ENCODE results near the gene GOLGA6L7.
A peak's percentile ranks its signal among the peaks of the same experiment; 100 is the strongest.

The GOLGA6L7 gene

DNA sequence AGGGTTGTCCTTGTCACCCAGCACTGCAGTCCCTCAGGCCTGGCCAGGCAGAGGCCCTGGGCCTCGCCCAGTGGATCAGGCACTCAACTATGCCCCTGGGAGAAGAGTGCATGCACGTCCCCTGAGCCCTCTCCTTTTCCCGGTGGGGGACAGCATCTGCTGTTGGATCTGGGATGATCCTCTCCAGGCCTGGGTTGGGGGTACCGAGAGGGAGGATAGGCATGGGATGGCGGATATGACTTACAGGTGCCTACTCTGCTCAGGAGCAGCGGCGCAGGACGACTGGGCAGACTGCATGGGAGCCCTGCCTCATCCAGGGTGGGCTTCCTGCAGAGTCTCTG is 28.4 kb upstream of the GOLGA6L7 start:
- ATAC-seq (ENCODE audit: low read depth) = no peak
- no peak overlapping the region for H3K4me3 ChIP-seq (ENCODE audit: severe bottlenecking)
- H3K36me3 ChIP-seq (ENCODE audit: low read depth) = no peaks in the 10 kb centered on the region
- peak; percentile 46 for DNase-seq (ENCODE audit: low spot score)
- no peaks in the 10 kb centered on the region for H3K9me3 ChIP-seq (ENCODE audit: severe bottlenecking)
- TF ChIP-seq, protein P1, sequence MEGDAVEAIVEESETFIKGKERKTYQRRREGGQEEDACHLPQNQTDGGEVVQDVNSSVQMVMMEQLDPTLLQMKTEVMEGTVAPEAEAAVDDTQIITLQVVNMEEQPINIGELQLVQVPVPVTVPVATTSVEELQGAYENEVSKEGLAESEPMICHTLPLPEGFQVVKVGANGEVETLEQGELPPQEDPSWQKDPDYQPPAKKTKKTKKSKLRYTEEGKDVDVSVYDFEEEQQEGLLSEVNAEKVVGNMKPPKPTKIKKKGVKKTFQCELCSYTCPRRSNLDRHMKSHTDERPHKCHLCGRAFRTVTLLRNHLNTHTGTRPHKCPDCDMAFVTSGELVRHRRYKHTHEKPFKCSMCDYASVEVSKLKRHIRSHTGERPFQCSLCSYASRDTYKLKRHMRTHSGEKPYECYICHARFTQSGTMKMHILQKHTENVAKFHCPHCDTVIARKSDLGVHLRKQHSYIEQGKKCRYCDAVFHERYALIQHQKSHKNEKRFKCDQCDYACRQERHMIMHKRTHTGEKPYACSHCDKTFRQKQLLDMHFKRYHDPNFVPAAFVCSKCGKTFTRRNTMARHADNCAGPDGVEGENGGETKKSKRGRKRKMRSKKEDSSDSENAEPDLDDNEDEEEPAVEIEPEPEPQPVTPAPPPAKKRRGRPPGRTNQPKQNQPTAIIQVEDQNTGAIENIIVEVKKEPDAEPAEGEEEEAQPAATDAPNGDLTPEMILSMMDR (IDR thresholded peaks at IDR 0.05; ENCODE audit: poor library complexity, severe bottlenecking) = no peak
- no peak overlapping the region for H3K27ac ChIP-seq (ENCODE audit: poor library complexity, severe bottlenecking)
- no peaks in the 10 kb centered on the region for H3K27me3 ChIP-seq (ENCODE audit: insufficient read depth, poor library complexity, severe bottlenecking)
- no peaks in the 10 kb centered on the region for H3K4me1 ChIP-seq (ENCODE audit: insufficient read depth, poor library complexity, severe bottlenecking)

- no peaks in the 10 kb centered on the region for H3K9me3 ChIP-seq (ENCODE audit: severe bottlenecking)
- no peak overlapping the region for H3K27ac ChIP-seq (ENCODE audit: poor library complexity, severe bottlenecking)
- H3K36me3 ChIP-seq (ENCODE audit: low read depth) = no peaks in the 10 kb centered on the region
- H3K4me1 ChIP-seq (ENCODE audit: insufficient read depth, poor library complexity, severe bottlenecking) = no peaks in the 10 kb centered on the region
- no peak overlapping the region for H3K4me3 ChIP-seq (ENCODE audit: severe bottlenecking)
- DNase-seq (ENCODE audit: low spot score) (no peak), ATAC-seq (ENCODE audit: low read depth) (no peak)
- H3K27me3 ChIP-seq (ENCODE audit: insufficient read depth, poor library complexity, severe bottlenecking) = no peaks in the 10 kb centered on the region
- TF ChIP-seq, protein P1 (IDR thresholded peaks at IDR 0.05; ENCODE audit: poor library complexity, severe bottlenecking) = no peak
These were observed 27.8 kb upstream of the GOLGA6L7 start for GRCh38 chr15:28876131-28876844.

DNA sequence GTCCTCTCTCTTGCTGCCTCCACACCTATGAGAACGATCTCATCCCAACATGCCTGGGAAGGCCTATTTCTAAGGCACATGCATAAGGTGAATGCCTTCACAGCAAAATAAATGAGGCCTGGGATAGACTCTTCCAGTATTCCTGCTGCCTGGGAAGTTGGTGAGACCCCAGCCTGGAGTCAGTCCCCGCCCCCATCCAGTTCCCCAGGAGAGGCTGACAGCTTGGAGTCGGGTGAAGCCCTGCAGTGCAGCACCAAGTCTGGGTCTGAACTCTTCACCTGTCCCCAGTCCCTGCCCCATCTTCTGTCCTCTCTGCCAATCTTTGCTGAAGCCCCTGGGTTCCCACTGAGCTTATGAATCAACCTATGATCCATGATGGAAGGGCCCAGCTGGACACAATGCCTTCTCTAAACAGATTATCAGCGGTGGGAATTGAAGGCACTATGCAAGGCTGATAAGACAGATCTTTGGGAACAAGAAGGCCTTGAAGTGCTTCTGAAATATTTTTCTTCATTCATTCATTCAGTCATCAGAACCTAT is 27.1 kb upstream of the GOLGA6L7 start:
- H3K9me3 ChIP-seq (ENCODE audit: severe bottlenecking) = no peaks in the 10 kb centered on the region
- H3K4me1 ChIP-seq (ENCODE audit: insufficient read depth, poor library complexity, severe bottlenecking) = no peaks in the 10 kb centered on the region
- no peak overlapping the region for H3K27ac ChIP-seq (ENCODE audit: poor library complexity, severe bottlenecking)
- no peaks in the 10 kb centered on the region for H3K27me3 ChIP-seq (ENCODE audit: insufficient read depth, poor library complexity, severe bottlenecking)
- ATAC-seq (ENCODE audit: low read depth) (no peak), DNase-seq (ENCODE audit: low spot score) (peak; percentile 42)
- TF ChIP-seq, protein P1 (IDR thresholded peaks at IDR 0.05; ENCODE audit: poor library complexity, severe bottlenecking) = no peak
- no peak overlapping the region for H3K4me3 ChIP-seq (ENCODE audit: severe bottlenecking)
- H3K36me3 ChIP-seq (ENCODE audit: low read depth) = no peaks in the 10 kb centered on the region

- DNase-seq (ENCODE audit: low spot score) = peak; percentile 10
- ATAC-seq (ENCODE audit: low read depth) = peak; percentile 60
- TF ChIP-seq, protein P1 (IDR thresholded peaks at IDR 0.05; ENCODE audit: poor library complexity, severe bottlenecking) = no peak
These were observed 25.2 kb upstream of the GOLGA6L7 start for GRCh38 chr15:28873585-28874190.

GRCh38 chr15:28873006-28873405 is 24.6 kb upstream of the GOLGA6L7 start:
- Histone ChIP-seq H3K27me3 (ENCODE audit: insufficient read depth, poor library complexity, severe bottlenecking) (no peaks in the 10 kb centered on the region), H3K36me3 (ENCODE audit: low read depth) (no peaks in the 10 kb centered on the region), H3K9me3 (ENCODE audit: severe bottlenecking) (no peaks in the 10 kb centered on the region), H3K4me3 (ENCODE audit: severe bottlenecking) (no peak overlapping the region), H3K4me1 (ENCODE audit: insufficient read depth, poor library complexity, severe bottlenecking) (no peaks in the 10 kb centered on the region), H3K27ac (ENCODE audit: poor library complexity, severe bottlenecking) (no peak overlapping the region)
- TF ChIP-seq, protein P1 (IDR thresholded peaks at IDR 0.05; ENCODE audit: poor library complexity, severe bottlenecking) = no peak
- DNase-seq (ENCODE audit: low spot score) = no peak
- ATAC-seq (ENCODE audit: low read depth) = no peak

More at GRCh38 chr15:28873585-28874190, 25.2 kb upstream of the GOLGA6L7 start:
- Histone ChIP-seq H3K9me3 (ENCODE audit: severe bottlenecking) (no peaks in the 10 kb centered on the region), H3K27ac (ENCODE audit: poor library complexity, severe bottlenecking) (no peak overlapping the region), H3K4me1 (ENCODE audit: insufficient read depth, poor library complexity, severe bottlenecking) (no peaks in the 10 kb centered on the region), H3K36me3 (ENCODE audit: low read depth) (no peaks in the 10 kb centered on the region), H3K27me3 (ENCODE audit: insufficient read depth, poor library complexity, severe bottlenecking) (no peaks in the 10 kb centered on the region), H3K4me3 (ENCODE audit: severe bottlenecking) (no peak overlapping the region)

All from RWPE2 (cell line).